MM.1S (cell line): ENCODE data around the gene RBMS3.

Source experiments
- DNase-seq: peaks from one replicate; pipeline ENCODE4 v3.0.0-alpha.2; 2015
- H2AFZ ChIP-seq: fragments of 300-600 bp; sonication (generic); 2 replicates; pipeline ENCODE4 v1.6.0; 2016; ENCODE audit warnings: antibody characterized with exemption, low read length
- H3F3A ChIP-seq: fragments of 300-600 bp; sonication (generic); 2 replicates; pipeline ENCODE4 v1.6.1; 2016; ENCODE audit warnings: mild to moderate bottlenecking, antibody characterized with exemption, low read length, moderate library complexity, mixed read lengths; ENCODE audit not compliant: insufficient read depth
- H3K27ac ChIP-seq: fragments of 300-600 bp; sonication (generic); 2 replicates; pipeline ENCODE4 v1.5.1; 2016; ENCODE audit warnings: mild to moderate bottlenecking, low read length
- H3K27me3 ChIP-seq: fragments of 300-600 bp; sonication (generic); replicated peaks from 2 replicates; pipeline ENCODE4 v1.6.0; 2016; ENCODE audit warnings: low read length; ENCODE audit not compliant: insufficient read depth
- H3K36me3 ChIP-seq: fragments of 300-600 bp; sonication (generic); replicated peaks from 2 replicates; pipeline ENCODE4 v1.6.1; 2016; ENCODE audit warnings: mild to moderate bottlenecking, low read length, mixed read lengths; ENCODE audit not compliant: insufficient read depth
- H3K4me1 ChIP-seq: fragments of 300-600 bp; sonication (generic); 2 replicates; pipeline ENCODE4 v1.6.1; 2016; ENCODE audit warnings: low read length, mixed read lengths
- H3K4me2 ChIP-seq: fragments of 300-600 bp; sonication (generic); 2 replicates; pipeline ENCODE4 v1.6.0; 2016; ENCODE audit warnings: low read depth, low read length
- H3K4me3 ChIP-seq: fragments of 300-600 bp; sonication (generic); 2 replicates; pipeline ENCODE4 v1.5.1; 2016; ENCODE audit warnings: low read length, mixed read lengths
- H3K79me2 ChIP-seq: fragments of 300-600 bp; sonication (generic); 2 replicates; pipeline ENCODE4 v1.6.1; 2016; ENCODE audit warnings: mixed run types, low read length, mixed read lengths
- H3K9ac ChIP-seq: fragments of 300-600 bp; sonication (generic); 2 replicates; pipeline ENCODE4 v1.6.1; 2016; ENCODE audit warnings: low read length, mixed read lengths
- H3K9me2 ChIP-seq: fragments of 300-600 bp; sonication (generic); replicated peaks from 2 replicates; pipeline ENCODE4 v1.6.1; 2016; ENCODE audit warnings: mild to moderate bottlenecking, low read length, mixed read lengths; ENCODE audit not compliant: insufficient read depth
- H3K9me3 ChIP-seq: fragments of 300-600 bp; sonication (generic); replicated peaks from 2 replicates; pipeline ENCODE4 v1.6.1; 2016; ENCODE audit warnings: mild to moderate bottlenecking, low read length, mixed read lengths; ENCODE audit not compliant: insufficient read depth
- H4K20me1 ChIP-seq: fragments of 300-600 bp; sonication (generic); 2 replicates; pipeline ENCODE4 v1.6.1; 2016; ENCODE audit warnings: mild to moderate bottlenecking, low read length, moderate library complexity, mixed read lengths; ENCODE audit not compliant: insufficient read depth
- EZH2 ChIP-seq: fragments of 300-600 bp; sonication (generic); optimal IDR thresholded peaks from 2 replicates; pipeline ENCODE3; 2017; ENCODE audit warnings: low read depth, mild to moderate bottlenecking, antibody characterized with exemption, low read length, mixed read lengths
- EZH2phosphoT487 ChIP-seq: fragments of 300-600 bp; sonication (generic); IDR thresholded peaks from 2 replicates; pipeline ENCODE4 v1.6.1; 2018; ENCODE audit warnings: antibody characterized with exemption, low read length
- TF ChIP-seq, protein P1 (sequence below): fragments of 300-600 bp; sonication (generic); IDR thresholded peaks from 2 replicates; pipeline ENCODE4 v1.5.1; 2016; ENCODE audit warnings: antibody characterized with exemption, low read length, mixed read lengths

The RBMS3 gene

DNA sequence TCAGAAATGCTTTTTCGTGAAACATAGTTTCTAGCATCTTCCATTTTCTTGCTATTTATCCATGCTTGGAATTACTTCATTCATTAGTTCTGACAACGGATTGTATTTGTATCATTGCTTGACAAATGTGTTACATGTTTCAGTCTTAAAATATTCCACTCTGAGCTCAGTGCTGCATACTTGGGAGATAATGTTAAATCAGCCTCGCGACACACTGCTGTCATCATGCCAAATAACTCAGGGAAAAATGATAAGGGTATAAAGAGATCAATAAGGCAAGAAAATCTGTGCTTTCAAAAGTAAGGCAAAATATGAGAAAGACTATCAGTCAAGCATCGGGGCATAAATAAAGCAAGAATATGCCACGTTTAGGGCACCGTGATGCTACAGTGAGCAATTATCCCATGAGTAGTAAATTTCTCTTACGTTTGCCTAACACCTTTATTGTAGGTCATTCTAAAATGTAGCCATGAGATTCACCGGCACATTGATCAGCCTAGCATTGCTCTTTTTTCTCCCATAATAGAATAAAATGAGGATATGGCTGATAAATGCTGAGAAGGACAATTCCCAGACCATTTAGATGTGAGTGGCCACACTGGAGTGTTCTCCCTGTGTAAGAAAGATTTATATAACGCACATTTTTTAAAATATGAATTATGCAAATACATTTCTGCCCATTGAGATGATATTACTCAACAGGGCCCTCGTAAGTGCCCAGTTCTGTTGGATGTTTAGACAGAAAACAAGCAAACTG lies 133.8 kb downstream of the RBMS3 start:
- Histone ChIP-seq H2AFZ (peak overlapping the region; percentile 11; the same call in 1 of the 2 replicates), H4K20me1 (no peaks in the 10 kb centered on the region), H3K27ac (no peak overlapping the region), H3K27me3 (no peaks in the 10 kb centered on the region), H3K4me3 (no peak overlapping the region), H3K36me3 (no peaks in the 10 kb centered on the region), H3K4me1 (peaks cover 41% of the 10 kb centered on the region), H3K9me2 (no peaks in the 10 kb centered on the region), H3K9ac (no peak overlapping the region), H3F3A (peaks cover 9% of the 10 kb centered on the region; the same call in 1 of the 2 replicates), H3K9me3 (no peaks in the 10 kb centered on the region), H3K79me2 (no peaks in the 10 kb centered on the region), H3K4me2 (peak overlapping the region; percentile 25; the same call in 1 of the 2 replicates)
- TF ChIP-seq, protein P1, sequence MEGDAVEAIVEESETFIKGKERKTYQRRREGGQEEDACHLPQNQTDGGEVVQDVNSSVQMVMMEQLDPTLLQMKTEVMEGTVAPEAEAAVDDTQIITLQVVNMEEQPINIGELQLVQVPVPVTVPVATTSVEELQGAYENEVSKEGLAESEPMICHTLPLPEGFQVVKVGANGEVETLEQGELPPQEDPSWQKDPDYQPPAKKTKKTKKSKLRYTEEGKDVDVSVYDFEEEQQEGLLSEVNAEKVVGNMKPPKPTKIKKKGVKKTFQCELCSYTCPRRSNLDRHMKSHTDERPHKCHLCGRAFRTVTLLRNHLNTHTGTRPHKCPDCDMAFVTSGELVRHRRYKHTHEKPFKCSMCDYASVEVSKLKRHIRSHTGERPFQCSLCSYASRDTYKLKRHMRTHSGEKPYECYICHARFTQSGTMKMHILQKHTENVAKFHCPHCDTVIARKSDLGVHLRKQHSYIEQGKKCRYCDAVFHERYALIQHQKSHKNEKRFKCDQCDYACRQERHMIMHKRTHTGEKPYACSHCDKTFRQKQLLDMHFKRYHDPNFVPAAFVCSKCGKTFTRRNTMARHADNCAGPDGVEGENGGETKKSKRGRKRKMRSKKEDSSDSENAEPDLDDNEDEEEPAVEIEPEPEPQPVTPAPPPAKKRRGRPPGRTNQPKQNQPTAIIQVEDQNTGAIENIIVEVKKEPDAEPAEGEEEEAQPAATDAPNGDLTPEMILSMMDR: no peak
- TF ChIP-seq EZH2phosphoT487: no peak
- no peak for TF ChIP-seq EZH2
- DNase-seq: no peak

DNA sequence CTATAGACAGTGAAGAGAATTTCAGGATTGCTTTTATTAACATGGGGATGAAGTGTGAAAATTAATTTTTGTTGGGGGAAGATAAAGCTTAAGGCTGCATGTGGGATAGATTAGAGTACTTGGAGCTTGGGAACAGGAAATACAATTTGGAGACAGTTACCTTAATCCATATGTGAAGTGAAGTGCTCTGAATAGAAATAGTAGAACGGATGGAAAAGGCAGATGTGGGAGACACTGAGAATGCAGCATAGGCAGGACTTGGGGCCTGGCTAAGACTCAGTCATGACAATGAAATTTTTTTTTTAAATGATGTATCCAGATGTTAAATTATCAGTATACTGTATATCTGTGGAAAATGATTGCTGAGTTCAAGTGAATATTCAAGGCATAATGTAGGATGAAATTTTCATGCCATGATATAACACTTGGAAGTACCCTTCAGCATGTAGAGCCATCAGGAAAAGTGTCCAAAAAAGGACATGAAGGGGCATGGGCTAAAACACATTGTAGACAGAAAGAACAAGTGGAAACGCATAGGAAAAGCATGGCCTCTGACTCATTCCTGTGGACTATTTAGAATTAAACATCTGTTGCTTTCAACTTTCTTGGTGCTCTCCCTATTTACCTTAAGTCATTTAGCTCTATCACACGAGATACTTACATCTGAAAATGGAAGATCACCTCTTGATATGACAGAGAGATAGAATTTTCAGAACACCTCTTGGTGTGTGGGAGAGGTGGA lies 134.8 kb downstream of the RBMS3 start:
- Histone ChIP-seq H2AFZ (no peak overlapping the region), H4K20me1 (no peaks in the 10 kb centered on the region), H3K4me2 (no peak overlapping the region), H3K9me3 (no peaks in the 10 kb centered on the region), H3K9me2 (no peaks in the 10 kb centered on the region), H3K4me3 (no peak overlapping the region), H3K27me3 (no peaks in the 10 kb centered on the region), H3F3A (peaks cover 9% of the 10 kb centered on the region; the same call in 1 of the 2 replicates), H3K4me1 (peaks cover 32% of the 10 kb centered on the region), H3K36me3 (no peaks in the 10 kb centered on the region), H3K27ac (no peak overlapping the region), H3K9ac (no peak overlapping the region), H3K79me2 (no peaks in the 10 kb centered on the region)
- TF ChIP-seq EZH2phosphoT487 (no peak), EZH2 (no peak)
- TF ChIP-seq, protein P1: no peak
- no peak for DNase-seq

DNA sequence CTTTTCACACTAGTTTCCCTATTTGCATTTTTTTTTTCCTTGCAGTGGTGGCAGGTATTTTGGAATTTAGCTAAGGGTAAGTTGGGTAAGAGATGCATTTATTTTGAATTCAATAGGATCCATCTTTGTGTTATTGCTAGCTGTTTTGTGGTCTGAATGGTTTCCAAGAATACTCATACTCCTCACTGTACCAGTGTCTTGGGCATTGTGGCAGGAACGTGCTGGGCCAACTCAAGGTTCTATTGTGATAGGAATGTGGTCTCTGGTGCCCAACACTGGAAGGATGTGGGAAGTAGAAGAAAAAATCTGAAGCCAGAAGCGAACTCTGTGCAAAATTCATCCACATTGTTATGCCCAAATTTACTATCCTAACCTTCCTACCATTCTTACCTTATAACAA lies 135.6 kb downstream of the RBMS3 start:
- Histone ChIP-seq H3K4me1 (peaks cover 23% of the 10 kb centered on the region), H3K27ac (no peak overlapping the region), H3K9me3 (no peaks in the 10 kb centered on the region), H2AFZ (no peak overlapping the region), H4K20me1 (no peaks in the 10 kb centered on the region), H3K79me2 (no peaks in the 10 kb centered on the region), H3K27me3 (no peaks in the 10 kb centered on the region), H3K9ac (no peak overlapping the region), H3K4me2 (no peak overlapping the region), H3K4me3 (no peak overlapping the region), H3K9me2 (no peaks in the 10 kb centered on the region), H3F3A (peaks cover 9% of the 10 kb centered on the region; the same call in 1 of the 2 replicates), H3K36me3 (no peaks in the 10 kb centered on the region)
- no peak for DNase-seq
- TF ChIP-seq EZH2 (no peak), EZH2phosphoT487 (no peak)
- TF ChIP-seq, protein P1: no peak
